ENCODE data around the gene SPRR5.

- TF ChIP-seq CTCF (IDR thresholded peaks at IDR 0.05; ENCODE audit: low read depth, low read length, missing input control) (peak; percentile 61), GABPA (IDR thresholded peaks at IDR 0.05 in 1 of 2, conservative IDR thresholded peaks at IDR 0.05 in 1 of 2) (no peak), FOXA2 (IDR thresholded peaks at IDR 0.05) (no peak), SP1 (IDR thresholded peaks at IDR 0.05) (no peak), HNF4G (IDR thresholded peaks at IDR 0.05) (no peak)
These were observed 20.9 kb upstream of the SPRR5 start for GRCh38 chr1:152926091-152926490.

All from liver (tissue), 3 donors.